ENCODE measurements around the gene AQR. TPM values are rescaled to one million over a fixed set of nuclear protein-coding genes. Genes with fewer than 3 reads are reported as not detected.

Gene AQR
- total RNA-seq, 1 donor from 2014 or later, result 43.3 TPM

DNA sequence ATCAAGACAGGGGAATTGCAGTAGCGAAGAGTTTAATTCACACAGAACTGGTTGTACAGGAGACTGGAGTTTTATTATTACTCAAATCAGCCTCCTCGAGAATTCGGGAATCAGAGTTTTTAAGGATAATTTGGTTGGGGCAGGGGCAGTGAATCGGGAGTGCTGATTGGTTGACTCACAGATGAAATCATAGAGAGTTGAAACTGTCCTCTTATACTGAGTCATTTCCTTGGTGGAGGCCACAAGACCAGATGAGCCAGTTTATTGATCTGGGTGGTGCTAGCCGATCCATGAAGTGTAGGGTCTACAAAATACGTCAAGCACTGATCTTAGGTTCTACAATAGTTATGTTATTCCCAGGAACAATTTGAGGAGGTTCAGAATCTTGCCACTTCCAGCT is 23.9 kb upstream of the AQR start:
- no peak for DNase-seq (ENCODE audit: low spot score, unreplicated experiment)
- no peak overlapping the region for H3K27ac Mint-ChIP-seq
- H3K27me3 Mint-ChIP-seq, result no peaks in the 10 kb centered on the region
- H3K9me3 Mint-ChIP-seq (ENCODE audit: low read depth), result no peaks in the 10 kb centered on the region
- no peak overlapping the region for H3K4me3 Mint-ChIP-seq (ENCODE audit: low read depth)
- H3K36me3 Mint-ChIP-seq (ENCODE audit: insufficient read depth), result no peaks in the 10 kb centered on the region
- H3K4me1 Mint-ChIP-seq (ENCODE audit: low read depth), result peaks cover 1% of the 10 kb centered on the region
- TF ChIP-seq, protein P1, sequence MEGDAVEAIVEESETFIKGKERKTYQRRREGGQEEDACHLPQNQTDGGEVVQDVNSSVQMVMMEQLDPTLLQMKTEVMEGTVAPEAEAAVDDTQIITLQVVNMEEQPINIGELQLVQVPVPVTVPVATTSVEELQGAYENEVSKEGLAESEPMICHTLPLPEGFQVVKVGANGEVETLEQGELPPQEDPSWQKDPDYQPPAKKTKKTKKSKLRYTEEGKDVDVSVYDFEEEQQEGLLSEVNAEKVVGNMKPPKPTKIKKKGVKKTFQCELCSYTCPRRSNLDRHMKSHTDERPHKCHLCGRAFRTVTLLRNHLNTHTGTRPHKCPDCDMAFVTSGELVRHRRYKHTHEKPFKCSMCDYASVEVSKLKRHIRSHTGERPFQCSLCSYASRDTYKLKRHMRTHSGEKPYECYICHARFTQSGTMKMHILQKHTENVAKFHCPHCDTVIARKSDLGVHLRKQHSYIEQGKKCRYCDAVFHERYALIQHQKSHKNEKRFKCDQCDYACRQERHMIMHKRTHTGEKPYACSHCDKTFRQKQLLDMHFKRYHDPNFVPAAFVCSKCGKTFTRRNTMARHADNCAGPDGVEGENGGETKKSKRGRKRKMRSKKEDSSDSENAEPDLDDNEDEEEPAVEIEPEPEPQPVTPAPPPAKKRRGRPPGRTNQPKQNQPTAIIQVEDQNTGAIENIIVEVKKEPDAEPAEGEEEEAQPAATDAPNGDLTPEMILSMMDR (IDR thresholded peaks at IDR 0.05; ENCODE audit: unreplicated experiment), result no peak

DNA sequence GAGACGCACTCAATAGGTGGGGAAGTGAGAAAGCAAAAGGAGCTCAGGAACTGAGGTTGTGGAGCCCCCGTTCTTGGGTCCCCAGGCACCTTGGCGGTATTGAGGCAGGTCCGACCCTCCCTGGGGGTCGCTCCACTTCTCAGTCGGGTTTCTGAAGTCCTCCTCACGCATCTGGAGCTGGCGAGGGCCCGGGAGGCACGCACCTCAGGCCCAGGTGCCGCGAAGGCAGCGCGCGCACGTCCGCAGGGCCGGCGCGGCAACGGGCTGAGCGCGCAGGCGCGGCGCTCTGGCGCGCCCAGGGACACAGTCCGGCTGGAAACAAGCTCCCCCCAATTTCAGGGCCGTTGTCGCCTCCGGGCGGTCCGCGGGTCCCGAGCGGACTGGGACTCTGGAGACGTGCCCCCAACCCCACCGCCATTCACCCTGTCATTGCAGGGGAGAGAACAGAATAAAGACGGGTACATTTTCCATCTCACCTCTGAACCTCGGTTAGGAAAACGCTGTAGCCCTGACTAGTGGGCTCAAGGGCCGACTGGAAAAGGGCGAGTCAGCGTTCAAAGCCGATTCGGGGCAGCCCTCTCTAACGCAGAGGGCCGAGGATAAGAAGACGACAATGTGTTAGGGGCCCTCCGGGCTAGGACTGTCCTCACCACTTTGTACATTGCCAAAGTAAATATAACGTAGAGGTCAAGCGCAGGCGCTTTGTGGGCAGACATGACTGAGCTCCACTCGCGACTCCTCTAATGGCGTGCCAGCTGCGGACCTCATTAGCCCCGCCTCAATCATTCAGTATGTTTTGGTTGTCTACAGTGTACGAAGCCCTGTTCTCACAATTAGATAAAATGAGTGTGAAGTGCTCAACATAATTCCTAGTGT is 18.7 kb upstream of the AQR start, which contains the start of gene ZNF770:
Gene ZNF770 (minus strand): TSS at position 261 of the 876 bp plus-strand sequence. CDS start 4,853 bp downstream, outside the sequence.
- TF ChIP-seq, protein P1 (IDR thresholded peaks at IDR 0.05; ENCODE audit: unreplicated experiment), result no peak
- H3K9me3 Mint-ChIP-seq (ENCODE audit: low read depth), result no peaks in the 10 kb centered on the region
- H3K27ac Mint-ChIP-seq, result peak within 1 kb of the TSS; percentile 99
- H3K36me3 Mint-ChIP-seq (ENCODE audit: insufficient read depth), result peaks cover 6% of the 10 kb centered on the region
- DNase-seq (ENCODE audit: low spot score, unreplicated experiment), result peak; percentile 80
- H3K4me1 Mint-ChIP-seq (ENCODE audit: low read depth), result peaks cover 18% of the 10 kb centered on the region
- peak within 1 kb of the TSS; percentile 95 for H3K4me3 Mint-ChIP-seq (ENCODE audit: low read depth)
- no peaks in the 10 kb centered on the region for H3K27me3 Mint-ChIP-seq

DNA sequence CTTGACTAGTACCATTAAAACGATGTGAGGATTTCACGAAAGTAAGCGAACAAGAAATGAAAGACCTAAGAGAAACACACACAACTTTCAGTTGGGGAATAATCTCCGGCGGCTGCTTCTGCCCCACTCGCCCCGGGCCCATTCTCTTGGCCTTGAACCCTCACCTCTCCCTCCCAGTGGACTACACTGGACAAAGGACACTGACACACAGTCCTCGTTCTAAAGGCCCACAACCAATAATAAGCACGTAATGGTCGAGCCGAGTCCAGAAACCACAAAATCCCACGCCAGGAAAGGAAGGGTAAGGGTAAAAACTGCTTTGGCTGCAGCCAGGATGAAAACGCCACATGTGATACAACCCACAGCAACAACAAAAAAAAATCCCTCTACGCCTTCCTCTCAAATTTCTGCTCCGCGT is 18.1 kb upstream of the AQR start:
- peak overlapping the region; percentile 95 for H3K4me3 Mint-ChIP-seq (ENCODE audit: low read depth)
- H3K9me3 Mint-ChIP-seq (ENCODE audit: low read depth), result no peaks in the 10 kb centered on the region

DNA sequence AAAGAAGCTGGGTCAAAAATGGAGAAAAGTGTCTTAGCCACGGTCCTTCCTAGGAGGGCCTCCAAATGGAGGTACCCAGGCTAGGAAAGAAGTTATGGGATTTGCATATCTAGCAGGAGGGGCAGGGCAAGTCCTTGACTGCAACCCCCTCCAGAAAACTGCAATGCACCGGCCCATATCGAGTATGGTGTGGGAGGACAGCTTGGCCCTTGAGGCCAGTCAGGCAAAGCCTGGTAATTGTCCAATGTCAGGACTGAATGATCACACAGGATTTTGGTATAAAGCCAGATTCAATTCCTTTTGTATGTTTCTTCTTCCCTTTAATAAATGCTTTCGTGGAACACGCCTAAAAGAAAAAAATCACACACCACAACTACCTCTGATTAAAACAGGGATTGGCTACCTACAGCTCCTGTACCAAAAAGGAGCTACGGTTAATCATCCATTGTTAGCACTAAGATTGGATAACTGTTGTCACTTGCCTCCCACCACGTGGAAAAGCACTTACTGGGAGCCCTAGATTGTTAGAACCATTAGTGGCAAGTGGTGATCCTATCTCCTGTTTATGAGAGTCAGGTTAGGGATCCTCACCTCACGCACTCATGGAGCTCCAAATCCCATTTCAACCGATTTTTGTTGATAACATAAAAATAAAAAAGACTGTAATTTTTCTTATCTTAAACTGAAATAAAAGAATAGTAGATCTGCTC is 17.4 kb upstream of the AQR start:
- no peaks in the 10 kb centered on the region for H3K9me3 Mint-ChIP-seq (ENCODE audit: low read depth)
- peaks cover 11% of the 10 kb centered on the region for H3K36me3 Mint-ChIP-seq (ENCODE audit: insufficient read depth)
- peak overlapping the region; percentile 99 for H3K27ac Mint-ChIP-seq
- H3K4me1 Mint-ChIP-seq (ENCODE audit: low read depth), result peaks cover 17% of the 10 kb centered on the region
- no peaks in the 10 kb centered on the region for H3K27me3 Mint-ChIP-seq
- H3K4me3 Mint-ChIP-seq (ENCODE audit: low read depth), result peak overlapping the region; percentile 95
- TF ChIP-seq, protein P1 (IDR thresholded peaks at IDR 0.05; ENCODE audit: unreplicated experiment), result no peak
- DNase-seq (ENCODE audit: low spot score, unreplicated experiment), result no peak

More for the DNA sequence above, 18.1 kb upstream of the AQR start:
- Mint-ChIP-seq H3K27ac (peak overlapping the region; percentile 99), H3K4me1 (ENCODE audit: low read depth) (peaks cover 17% of the 10 kb centered on the region), H3K27me3 (no peaks in the 10 kb centered on the region), H3K36me3 (ENCODE audit: insufficient read depth) (peaks cover 7% of the 10 kb centered on the region)
- DNase-seq (ENCODE audit: low spot score, unreplicated experiment), result no peak
- TF ChIP-seq, protein P1 (IDR thresholded peaks at IDR 0.05; ENCODE audit: unreplicated experiment), result no peak

DNA sequence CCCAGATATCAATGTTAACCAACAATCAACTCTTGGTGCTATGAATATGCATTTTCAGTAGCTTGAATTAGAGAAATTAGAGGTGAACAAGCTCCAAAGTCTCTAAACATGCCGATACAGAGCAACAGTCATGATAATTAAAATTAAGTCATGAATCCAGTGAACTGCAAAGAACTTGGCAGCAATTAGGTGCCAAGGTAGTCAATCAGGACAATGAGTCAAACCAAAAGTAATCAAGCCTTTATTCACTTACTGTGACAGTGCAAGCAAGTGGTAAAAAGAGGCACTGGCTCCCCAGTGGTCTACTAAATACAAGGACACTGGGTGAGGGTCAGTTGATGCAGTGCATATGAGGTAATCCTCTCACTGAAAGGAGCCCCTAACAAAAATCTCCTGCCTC is 16.8 kb upstream of the AQR start:
- H3K4me1 Mint-ChIP-seq (ENCODE audit: low read depth), result peaks cover 17% of the 10 kb centered on the region
- no peak for DNase-seq (ENCODE audit: low spot score, unreplicated experiment)
- H3K27ac Mint-ChIP-seq, result peak overlapping the region; percentile 99
- TF ChIP-seq, protein P1 (IDR thresholded peaks at IDR 0.05; ENCODE audit: unreplicated experiment), result no peak
- no peaks in the 10 kb centered on the region for H3K9me3 Mint-ChIP-seq (ENCODE audit: low read depth)
- no peaks in the 10 kb centered on the region for H3K27me3 Mint-ChIP-seq
- H3K4me3 Mint-ChIP-seq (ENCODE audit: low read depth), result peak overlapping the region; percentile 95
- peaks cover 13% of the 10 kb centered on the region for H3K36me3 Mint-ChIP-seq (ENCODE audit: insufficient read depth)
